Endothelial cell of umbilical vein (primary cell): ENCODE data around the gene ERBB2. TPM values are rescaled to one million over a fixed set of nuclear protein-coding genes. Genes with fewer than 3 reads are reported as not detected.

Source experiments
- BruUV-seq: library from RNA; stranded (reverse); fragments of 400-500 nt; replicated peaks from 2 replicates; lab custom pipeline; 2021; lab: Mats Ljungman, UMichigan
- CTCF ChIA-PET: fragments of 300-600, 350-600 bp; sonication (Branson Sonifier 250); formaldehyde crosslinking; loops from one replicate; lab custom pipeline; 2021; ENCODE audit warnings: antibody characterized with exemption, inconsistent platforms; lab: Charles Lee
- POLR2A ChIA-PET: fragments of 300-600, 350-600 bp; sonication (Branson Sonifier 250); formaldehyde crosslinking; loops from one replicate; lab custom pipeline; 2021; ENCODE audit warnings: antibody characterized with exemption, inconsistent platforms; lab: Charles Lee
- DNase-seq: peaks from one replicate; pipeline ENCODE4 v3.0.0-alpha.2; 2011; ENCODE audit warnings: low read depth, low spot score
- FAIRE-seq: peaks from 2 replicates; lab custom pipeline; 2011; peaks lifted over from hg19 to GRCh38; lab: Jason Lieb, UNC
- H2AFZ ChIP-seq: 2 replicates; pipeline ENCODE4 v1.6.0; 2012; ENCODE audit warnings: low read depth, low read length, control low read depth, inconsistent platforms
- H3K27ac ChIP-seq: 2 replicates; pipeline ENCODE4 v1.5.1; 2011; ENCODE audit warnings: low read depth, mild to moderate bottlenecking, control low read depth, low read length, moderate library complexity; ENCODE audit not compliant: insufficient read depth
- H3K27me3 ChIP-seq, 2 experiments: 2 replicates each; pipeline versions ENCODE4 v1.6.0 to v1.6.1; 2011; ENCODE audit warnings: low read length in 2 of 2, mixed read lengths in 1 of 2; ENCODE audit not compliant: control insufficient read depth in 2 of 2, insufficient read depth in 2 of 2
- H3K36me3 ChIP-seq, 2 experiments: 2 replicates in 1 of 2; 3 replicates in 1 of 2; pipeline ENCODE4 v1.5.1; 2011; ENCODE audit warnings: low read length in 2 of 2, mild to moderate bottlenecking in 1 of 2, moderate library complexity in 1 of 2; ENCODE audit not compliant: control insufficient read depth in 2 of 2, insufficient read depth in 2 of 2; ENCODE audit errors: extremely low read depth in 1 of 2
- H3K4me1 ChIP-seq: 3 replicates; pipeline ENCODE4 v1.5.1; 2011; ENCODE audit warnings: mild to moderate bottlenecking, low read length; ENCODE audit not compliant: control insufficient read depth, insufficient read depth; ENCODE audit errors: extremely low read depth
- H3K4me2 ChIP-seq: 2 replicates; pipeline ENCODE4 v1.6.1; 2011; ENCODE audit warnings: low read length, control low read depth, mixed read lengths; ENCODE audit not compliant: insufficient read depth
- H3K4me3 ChIP-seq, 3 experiments: fragments of 200-600 bp in 1 of 3; sonication (generic), shearing (Covaris generic) in 1 of 3; replicated peaks in 1 of 3; 2 replicates each; pipeline ENCODE4 v1.5.1; 2011 to 2016; ENCODE audit warnings: control low read depth in 3 of 3, low read length in 3 of 3, mild to moderate bottlenecking in 2 of 3, inconsistent platforms in 1 of 3, low read depth in 1 of 3, moderate library complexity in 1 of 3; ENCODE audit not compliant: insufficient read depth in 1 of 3
- H3K79me2 ChIP-seq: 2 replicates; pipeline ENCODE4 v1.6.0; 2012; ENCODE audit warnings: low read length, inconsistent platforms; ENCODE audit not compliant: control insufficient read depth, insufficient read depth
- H3K9ac ChIP-seq: replicated peaks from 2 replicates; pipeline ENCODE3; 2011; ENCODE audit warnings: low read length, control low read depth; ENCODE audit not compliant: insufficient read depth; ENCODE audit errors: extremely low read depth
- H3K9me1 ChIP-seq: replicated peaks from 3 replicates; pipeline ENCODE4 v1.6.0; 2011; ENCODE audit warnings: mild to moderate bottlenecking, low read length; ENCODE audit not compliant: control insufficient read depth, insufficient read depth; ENCODE audit errors: extremely low read depth
- H3K9me3 ChIP-seq: replicated peaks from 2 replicates; pipeline ENCODE4 v1.5.1; 2012; ENCODE audit warnings: low read length, inconsistent platforms; ENCODE audit not compliant: control insufficient read depth, insufficient read depth
- H4K20me1 ChIP-seq: replicated peaks from 2 replicates; pipeline ENCODE3; 2011; ENCODE audit warnings: mild to moderate bottlenecking, low read length; ENCODE audit not compliant: control insufficient read depth, insufficient read depth; ENCODE audit errors: extremely low read depth
- CTCF ChIP-seq, 2 donors: IDR thresholded peaks; 1 replicate in 1 of 2; 2 replicates in 1 of 2; pipeline ENCODE4 v1.5.1; 2011; ENCODE audit warnings: low read length in 2 of 2, mild to moderate bottlenecking in 2 of 2, moderate library complexity in 2 of 2, control low read depth in 1 of 2, inconsistent platforms in 1 of 2, low read depth in 1 of 2; ENCODE audit not compliant: insufficient read depth in 1 of 2; ENCODE audit errors: extremely low read depth in 1 of 2
- EZH2 ChIP-seq: IDR thresholded peaks from 2 replicates; pipeline ENCODE4 v1.6.1; 2012; ENCODE audit warnings: borderline replicate concordance, low read depth, mild to moderate bottlenecking, moderate library complexity, low read length, inconsistent platforms; ENCODE audit not compliant: severe bottlenecking
- FOS ChIP-seq: IDR thresholded peaks from 2 replicates; pipeline ENCODE4 v1.6.1; 2011; ENCODE audit warnings: mild to moderate bottlenecking, low read length, moderate library complexity, borderline replicate concordance; ENCODE audit not compliant: insufficient read depth
- GATA2 ChIP-seq: IDR thresholded peaks from 2 replicates; pipeline ENCODE4 v1.7.0; 2011; ENCODE audit warnings: low read depth, mild to moderate bottlenecking, moderate library complexity, mixed read lengths, low read length; ENCODE audit not compliant: insufficient read length, insufficient read depth
- JUN ChIP-seq: IDR thresholded peaks from 2 replicates; pipeline ENCODE4 v1.6.1; 2011; ENCODE audit warnings: borderline replicate concordance, low read depth; ENCODE audit not compliant: insufficient read length, insufficient read depth
- MAX ChIP-seq: IDR thresholded peaks from 2 replicates; pipeline ENCODE4 v1.6.1; 2011; ENCODE audit not compliant: insufficient read depth, insufficient read length
- MYC ChIP-seq: IDR thresholded peaks from one replicate; pipeline ENCODE4 v1.6.1; 2011; ENCODE audit warnings: mild to moderate bottlenecking, low read depth, low read length
- POLR2A ChIP-seq: IDR thresholded peaks from 2 replicates; pipeline ENCODE4 v1.6.1; 2012; ENCODE audit warnings: low read depth, mild to moderate bottlenecking, control low read depth, low read length
- POLR2AphosphoS5 ChIP-seq: IDR thresholded peaks from 2 replicates; pipeline ENCODE4 v1.6.1; 2012; ENCODE audit warnings: low read depth, mild to moderate bottlenecking, control low read depth, low read length, moderate library complexity; ENCODE audit not compliant: insufficient read depth
- dilution Hi-C: fragments of 300-500 bp; cut with MboI; formaldehyde crosslinking; loops from one replicate; pipeline ENCODE4 v1.15.0; 2019; ENCODE audit warnings: low sequenced_read_pairs; ENCODE audit not compliant: extremely low pct_ligation_motif_present
- intact Hi-C: fragments of 100-400 bp; cut with micrococcal nuclease; formaldehyde crosslinking; loops from one replicate; pipeline ENCODE4 v1.10.0; 2022
- polyA plus RNA-seq, 4 experiments: library from polyadenylated mRNA; depleted of rRNA in 3 of 4; stranded (reverse) in 3 of 4; unstranded in 1 of 4; fragments of >200 nt; gene quantifications; 2 replicates each; pipeline versions ENCODE4 v1.2.1 to v1.2.3, GENCODE V29; 2011 to 2012; ENCODE audit warnings: missing spikeins in 1 of 4
- total RNA-seq: library from RNA; stranded (reverse); gene quantifications from 2 replicates; pipeline ENCODE4 v1.2.3, GENCODE V29; 2021

Gene ERBB2
- total and polyA plus RNA-seq, 2 donors (not counting 3 experiments of a cell fraction or from before 2014, with no cell fraction given) = 20.6 to 32.9 TPM

- no peak for DNase-seq
- no peaks in the 10 kb centered on the region for H4K20me1 ChIP-seq
- TF ChIP-seq JUN (no peak), FOS (no peak), CTCF (IDR thresholded peaks at IDR 0.05; ENCODE audit: extremely low read depth in 1 of 2, insufficient read depth in 1 of 2, low read depth in 1 of 2, low read length in 2 of 2) (no peak), GATA2 (no peak), POLR2A (no peak), MAX (no peak), MYC (no peak), EZH2 (no peak), POLR2AphosphoS5 (no peak)
Observed at GRCh38 chr17:39759204-39759603, 59.3 kb downstream of the ERBB2 start.

More at GRCh38 chr17:39759204-39759603, 59.3 kb downstream of the ERBB2 start:
- H3K27ac ChIP-seq = no peak overlapping the region
- no peaks in the 10 kb centered on the region for H3K9me1 ChIP-seq
- no peak overlapping the region for H2AFZ ChIP-seq
- H3K4me2 ChIP-seq = no peak overlapping the region
- H3K9ac ChIP-seq = no peak overlapping the region
- no peaks in the 10 kb centered on the region for H3K79me2 ChIP-seq
- FAIRE-seq = no peak
- peaks cover 17 to 26% of the 10 kb centered on the region in 2 experiments for H3K27me3 ChIP-seq
- no peaks in the 10 kb centered on the region for H3K9me3 ChIP-seq
- BruUV-seq = no TSS peak
- POLR2A ChIA-PET = no interaction called here
- dilution Hi-C loops = no loop called here
- H3K36me3 ChIP-seq = no peaks in the 10 kb centered on the region
- H3K4me1 ChIP-seq = no peaks in the 10 kb centered on the region
- intact Hi-C loops = no loop called here
- no peak overlapping the region for H3K4me3 ChIP-seq
- CTCF ChIA-PET = interaction anchor here (1.1 to 1.5 kb wide), 3 partner anchors 18 to 138 kb away, joined by 4 to 5 read pairs (median 5); no protein-coding TSS in a partner anchor
